Ramos (cell line): ENCODE measurements around the gene CLN3.
"Not testable (repeated sequence)": the region's sequence is repeated elsewhere in the genome, so short reads cannot be mapped to it uniquely, and the experiment has no call there.

ENCODE experiments used
- in situ Hi-C: fragments of 300-500 bp; cut with MboI; formaldehyde crosslinking; loops from one replicate; pipeline ENCODE4 v1.14.3; 2022; ENCODE audit warnings: low sequenced_read_pairs; ENCODE audit not compliant: unreplicated experiment

Gene CLN3

DNA sequence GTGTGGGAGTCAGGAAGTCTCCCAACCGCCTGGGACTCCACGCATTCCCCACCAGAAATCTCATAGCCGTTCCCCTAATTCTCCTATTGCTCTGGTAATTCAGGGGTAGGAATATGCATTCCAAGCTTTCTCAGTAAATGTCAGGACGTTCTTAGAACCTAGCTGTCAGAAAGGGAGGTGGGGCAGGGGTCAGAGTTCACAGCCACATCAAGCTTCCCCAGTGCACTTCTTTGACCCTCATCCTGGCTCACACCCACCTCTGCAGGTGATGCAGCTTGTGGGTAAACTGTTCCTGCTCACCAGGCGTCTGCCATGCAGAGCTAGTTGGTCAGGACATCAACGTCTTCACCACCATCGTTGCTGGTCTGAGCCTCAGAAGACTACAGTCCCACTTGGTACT, 28.8 kb upstream of the CLN3 start:
- in situ Hi-C loops, result no loop called here

DNA sequence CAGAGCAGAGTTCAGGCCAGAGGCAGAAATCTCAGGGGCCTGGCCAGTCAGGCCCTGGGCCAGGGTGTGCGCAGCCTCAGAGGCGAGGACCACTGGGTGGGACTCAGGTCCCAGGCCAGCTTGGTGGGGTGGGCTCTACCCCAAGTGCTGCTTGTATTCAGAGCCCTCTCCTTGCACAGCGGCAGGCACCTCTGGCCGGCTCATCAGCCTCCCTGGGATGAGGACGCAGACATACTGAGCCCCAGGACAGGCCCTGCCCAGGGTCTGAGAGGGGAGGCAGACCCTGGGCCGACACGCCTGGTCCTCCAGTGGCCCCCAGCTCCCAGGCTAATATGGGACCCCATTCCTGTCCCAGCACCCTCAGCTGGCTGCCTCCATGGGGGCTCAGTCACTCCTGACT, 22.4 kb upstream of the CLN3 start:
- in situ Hi-C loops, result no loop called here

DNA sequence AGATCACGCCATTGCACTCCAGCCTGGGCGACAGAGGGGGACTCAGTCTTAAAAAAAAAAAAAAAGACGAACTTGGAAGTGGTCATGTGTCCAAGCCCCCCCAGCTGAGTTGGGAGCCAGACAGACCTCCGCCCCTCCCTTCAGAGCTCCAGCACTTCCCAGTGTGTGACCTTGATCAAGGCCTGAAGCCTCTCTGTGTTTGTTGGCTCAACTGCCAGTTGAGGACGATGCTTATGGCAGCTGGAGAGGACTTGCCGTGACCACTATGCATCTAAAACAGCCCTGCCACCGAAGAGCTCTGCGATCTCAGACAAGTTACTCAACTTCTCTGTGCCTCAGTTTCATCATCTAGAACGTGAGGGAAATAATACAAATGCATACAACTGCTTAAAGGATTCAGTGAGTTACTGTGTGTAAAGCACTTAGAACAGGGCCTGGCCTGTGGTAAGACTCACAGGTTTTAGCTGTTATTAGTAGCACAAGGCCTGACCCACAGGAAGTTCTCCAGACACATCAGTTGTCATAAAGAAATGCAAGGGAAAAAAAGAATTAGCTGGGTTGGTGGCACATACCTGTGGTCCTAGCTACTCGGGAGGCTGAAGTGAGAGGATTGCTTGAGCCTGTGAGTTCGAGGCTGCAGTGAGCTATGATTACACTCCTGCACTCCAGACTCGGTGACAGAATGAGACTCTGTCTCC, 21.8 kb upstream of the CLN3 start:
- in situ Hi-C loops, result no loop called here

DNA sequence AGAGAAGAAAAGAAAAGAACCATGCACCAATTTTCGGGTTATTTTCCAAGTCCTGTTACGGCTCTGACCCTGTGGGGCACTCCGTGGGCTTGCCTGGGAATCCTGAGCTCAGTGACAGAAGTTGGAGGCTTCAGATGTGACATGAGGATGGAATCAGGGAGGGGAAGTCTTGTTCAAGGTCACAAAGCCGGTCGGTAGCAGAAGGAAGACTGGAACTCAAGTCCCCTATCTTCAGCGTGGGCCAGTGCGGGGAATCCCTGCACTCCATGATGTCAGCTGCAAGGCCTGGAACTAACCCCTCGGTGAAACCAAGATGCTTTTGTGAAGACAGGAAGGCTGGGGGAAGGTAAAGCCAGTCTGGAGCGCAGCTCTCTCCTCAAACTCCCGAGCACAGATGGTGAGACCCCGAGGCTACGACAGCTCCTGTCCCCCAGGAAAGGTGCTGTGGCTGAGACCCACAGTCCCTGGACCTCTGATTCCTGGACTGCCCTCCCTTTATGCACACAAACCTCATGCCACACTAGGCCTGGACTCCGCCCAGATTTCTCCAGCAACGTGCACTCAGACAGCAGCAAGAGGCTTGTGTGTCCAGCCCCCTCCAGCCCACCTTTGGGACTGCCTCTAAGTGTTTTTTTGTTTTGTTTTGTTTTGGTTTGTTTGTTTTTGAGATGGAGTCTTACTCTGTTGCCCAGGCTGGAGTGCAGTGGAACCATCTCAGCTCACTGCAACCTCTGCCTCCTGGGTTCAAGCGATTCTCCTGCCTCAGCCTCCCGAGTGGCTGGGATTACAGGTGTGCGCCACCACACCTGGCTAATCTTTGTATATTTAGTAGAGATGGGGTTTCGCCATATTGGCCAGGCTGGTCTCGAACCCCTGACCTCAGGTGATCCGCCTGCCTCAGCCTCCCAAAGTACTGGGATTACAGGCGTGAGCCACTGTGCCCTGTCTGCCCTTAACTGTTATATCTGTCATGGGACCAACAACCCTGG, 20.2 kb upstream of the CLN3 start:
- in situ Hi-C loops, result no loop called here

DNA sequence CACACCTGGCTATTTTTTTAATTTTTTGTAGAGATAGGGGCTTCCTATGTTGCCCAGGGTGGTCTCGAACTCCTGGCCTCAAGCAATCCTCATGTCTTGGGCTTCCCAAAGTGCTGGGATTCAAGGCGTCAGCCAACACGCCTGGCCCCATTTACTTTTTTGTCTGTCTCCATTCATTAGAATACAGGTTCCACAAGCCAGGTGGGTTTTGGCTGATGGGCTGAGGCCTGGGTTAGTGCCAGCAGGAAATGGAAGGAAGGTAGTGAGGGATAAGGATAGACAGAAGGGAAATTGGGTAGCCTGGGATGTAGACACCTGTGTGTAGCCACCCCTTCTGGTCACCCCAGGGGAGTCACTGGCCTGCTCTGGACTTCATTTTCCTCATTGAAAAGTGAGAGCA, 19.2 kb upstream of the CLN3 start:
- in situ Hi-C loops, result no loop called here

DNA sequence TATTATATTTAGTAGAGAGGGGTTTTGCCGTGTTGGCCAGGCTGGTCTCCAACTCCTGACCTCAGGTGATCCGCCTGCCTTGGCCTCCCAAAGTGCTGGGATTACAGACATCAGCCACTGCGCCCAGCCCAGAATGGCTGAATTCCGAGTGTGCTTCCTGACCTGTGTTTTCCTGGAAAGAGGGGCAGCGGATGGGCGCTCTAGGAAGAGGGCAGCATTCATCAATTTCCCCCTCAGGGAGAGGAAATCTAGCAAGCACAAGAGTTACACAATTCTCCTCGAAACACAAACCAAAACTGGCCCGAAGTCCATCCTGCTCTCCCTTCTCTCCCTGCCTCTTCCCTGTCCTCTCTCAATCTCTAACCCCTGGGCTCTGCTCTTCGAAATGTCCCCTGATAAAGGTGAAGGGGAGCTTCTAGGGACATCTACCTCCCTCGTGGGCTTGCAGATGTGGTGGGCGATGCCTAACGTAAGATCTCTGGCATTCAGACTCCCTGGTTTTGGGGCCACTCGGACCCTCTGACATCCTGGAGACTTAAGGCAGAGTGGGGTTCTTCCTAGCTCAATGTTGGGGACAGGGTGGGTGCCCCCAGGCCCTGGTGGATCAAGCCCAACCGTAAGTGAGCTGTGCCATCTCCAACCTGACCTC, 13.7 kb upstream of the CLN3 start:
- in situ Hi-C loops, result no loop called here

DNA sequence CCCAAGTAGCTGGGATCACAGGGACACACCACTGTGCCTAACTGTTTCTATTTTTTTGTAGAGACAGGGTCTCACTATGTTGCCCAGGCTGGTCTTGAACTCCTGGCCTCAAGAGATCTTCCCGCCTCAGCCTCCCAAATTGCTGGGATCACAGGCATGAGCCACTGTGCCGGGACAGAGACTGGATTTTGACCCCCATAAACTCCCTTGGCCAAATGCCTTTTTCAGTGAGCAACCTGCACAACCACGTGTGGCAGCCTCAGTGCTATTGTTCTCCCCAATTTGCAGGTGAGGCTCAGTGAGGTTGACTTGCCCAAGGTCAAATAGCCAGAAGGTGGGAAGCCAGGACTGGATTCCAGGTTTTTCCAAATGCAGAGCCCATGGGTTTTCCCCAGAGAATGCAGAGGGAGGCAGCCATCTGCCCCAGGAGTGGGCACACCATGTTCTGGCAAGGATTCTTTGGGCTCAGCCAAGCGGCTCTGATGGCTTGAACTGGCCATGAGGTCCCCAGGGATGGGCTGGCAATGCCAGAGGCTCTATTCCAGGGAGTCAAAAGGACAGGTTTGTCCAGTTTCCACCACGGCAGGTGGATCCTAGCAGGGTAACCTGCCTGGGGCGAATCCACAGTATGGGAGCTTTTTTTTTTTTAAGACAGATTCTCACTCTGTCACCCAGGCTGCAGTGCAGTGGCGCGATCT, 13.0 kb upstream of the CLN3 start:
- in situ Hi-C loops, result no loop called here

DNA sequence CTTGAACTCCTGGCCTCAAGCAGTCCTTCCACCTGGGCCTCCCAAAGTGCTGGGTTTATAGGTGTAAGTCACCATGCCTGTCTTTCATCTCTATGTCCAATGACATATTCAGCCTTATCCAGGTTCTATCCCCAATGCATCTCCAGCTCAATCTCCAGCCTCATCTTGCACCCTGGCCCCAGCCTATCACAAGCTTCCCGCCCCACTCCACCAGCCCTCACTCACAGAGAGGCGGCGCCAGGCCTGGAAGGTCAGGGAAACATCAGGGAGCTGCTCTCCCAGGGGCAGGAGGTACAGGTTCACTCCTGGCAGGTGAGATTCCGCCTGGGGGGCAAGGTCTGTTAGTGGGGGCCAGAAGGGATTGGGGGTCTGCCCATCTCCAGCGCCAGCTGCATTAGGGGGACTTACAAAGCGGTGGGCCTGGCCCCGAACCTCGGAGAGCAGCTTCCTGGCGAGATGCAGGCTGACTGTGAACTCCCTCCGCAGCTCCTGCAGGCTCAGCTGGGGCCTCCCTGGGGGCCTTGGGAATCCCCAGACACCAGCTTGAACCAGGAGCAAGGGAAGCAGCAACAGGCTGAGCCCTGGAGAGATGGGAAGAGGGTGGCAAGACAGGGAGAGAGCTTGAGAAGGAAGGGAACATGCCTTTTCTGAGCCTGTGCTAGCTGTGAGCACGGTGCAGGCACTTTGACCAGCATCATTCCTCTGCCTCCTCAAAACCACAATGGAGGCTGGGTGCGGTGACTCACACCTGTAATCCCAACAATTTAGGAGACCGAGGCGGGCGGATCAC, 11.8 kb upstream of the CLN3 start:
- in situ Hi-C loops, result no loop called here

DNA sequence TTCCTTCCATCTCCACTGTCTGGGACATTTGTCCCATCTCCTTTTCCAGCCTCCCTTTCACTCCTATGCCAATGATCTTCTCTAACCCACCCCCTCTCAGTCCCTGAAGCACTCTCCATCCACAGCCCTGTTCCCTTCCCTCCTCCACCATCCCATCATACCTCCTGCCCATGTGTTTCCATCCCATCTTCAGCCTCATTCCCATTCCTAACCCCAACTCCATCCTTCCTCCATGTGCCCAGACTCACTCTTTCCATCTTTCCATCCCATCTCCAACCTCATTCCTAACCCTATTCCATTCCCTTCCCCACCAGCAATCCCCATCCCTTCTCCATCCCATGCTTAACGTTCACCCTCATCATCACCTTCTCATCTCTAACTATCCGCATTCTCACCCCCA, 10.4 kb upstream of the CLN3 start:
- in situ Hi-C loops, result no loop called here

DNA sequence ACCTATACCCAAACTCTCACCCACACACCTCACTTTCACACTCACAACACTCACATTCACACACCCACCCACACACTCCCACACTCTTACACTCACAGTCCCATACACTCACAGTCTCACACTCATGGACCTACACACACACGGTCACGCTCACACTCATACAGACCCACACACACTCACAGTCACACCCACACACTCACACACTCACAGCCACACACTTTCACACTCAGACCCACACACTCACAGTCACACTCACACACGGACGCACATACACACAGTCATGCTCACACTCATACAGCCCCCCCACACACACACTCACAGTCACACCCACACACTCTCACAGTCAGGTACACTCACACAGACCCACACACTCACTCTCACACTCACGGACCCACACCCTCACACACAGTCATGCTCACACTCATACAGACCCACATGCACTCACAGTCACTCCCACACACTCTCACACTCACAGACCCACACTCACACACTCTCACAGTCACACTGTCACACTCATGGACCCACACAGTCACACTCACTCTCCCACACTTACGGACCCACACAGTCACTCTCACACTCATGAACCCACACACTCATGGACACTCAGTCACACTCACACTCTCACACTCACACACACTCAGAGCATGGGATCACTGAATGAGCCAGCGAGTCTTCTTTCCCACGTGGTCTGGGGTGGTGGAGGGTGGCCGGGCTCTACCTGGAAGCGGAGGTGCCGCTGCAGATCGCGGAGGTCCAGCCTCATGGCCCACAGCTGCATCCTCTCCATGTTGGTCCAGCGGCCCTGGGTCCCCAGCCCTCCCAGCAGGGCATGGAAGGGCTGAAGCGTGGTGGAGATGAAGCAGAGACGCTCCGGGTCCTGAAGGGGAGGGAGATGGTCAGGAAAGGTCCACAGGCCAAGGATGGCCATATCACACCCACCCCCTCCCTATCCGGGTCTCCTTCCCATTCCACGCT, 9.7 kb upstream of the CLN3 start:
- in situ Hi-C loops, result no loop called here

DNA sequence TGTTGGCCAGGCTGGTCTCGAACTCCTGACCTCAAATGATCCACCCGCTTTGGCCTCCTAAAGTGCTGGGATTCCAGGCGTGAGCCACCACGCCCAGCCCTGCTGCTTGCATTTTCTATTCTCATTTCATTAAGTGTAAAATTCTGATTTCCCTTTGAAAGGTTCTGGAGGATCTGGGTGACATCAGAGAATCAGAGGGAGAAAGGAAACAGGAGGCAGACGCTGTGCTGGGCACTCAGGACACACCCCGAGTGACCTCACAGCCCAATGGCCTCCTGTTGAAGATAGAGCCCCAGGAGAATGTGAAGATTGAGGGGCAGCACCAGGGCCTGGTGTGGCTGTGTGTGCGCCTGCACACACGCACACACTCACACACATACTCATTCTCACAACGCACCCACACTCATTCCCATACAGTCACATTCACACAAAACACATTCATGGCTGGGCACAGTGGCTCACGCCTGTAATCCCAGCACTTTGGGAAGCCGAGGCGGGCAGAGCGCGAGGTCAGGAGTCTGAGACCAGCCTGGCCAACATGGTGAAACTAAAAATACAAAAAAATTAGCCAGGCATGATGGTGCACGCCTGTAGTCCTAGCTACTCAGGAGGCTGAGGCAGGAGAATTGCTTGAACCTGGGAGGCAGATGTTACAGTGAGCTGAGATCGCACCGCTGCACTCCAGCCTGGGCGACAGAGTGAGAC, 8.8 kb upstream of the CLN3 start:
- in situ Hi-C loops, result not testable (repeated sequence)

DNA sequence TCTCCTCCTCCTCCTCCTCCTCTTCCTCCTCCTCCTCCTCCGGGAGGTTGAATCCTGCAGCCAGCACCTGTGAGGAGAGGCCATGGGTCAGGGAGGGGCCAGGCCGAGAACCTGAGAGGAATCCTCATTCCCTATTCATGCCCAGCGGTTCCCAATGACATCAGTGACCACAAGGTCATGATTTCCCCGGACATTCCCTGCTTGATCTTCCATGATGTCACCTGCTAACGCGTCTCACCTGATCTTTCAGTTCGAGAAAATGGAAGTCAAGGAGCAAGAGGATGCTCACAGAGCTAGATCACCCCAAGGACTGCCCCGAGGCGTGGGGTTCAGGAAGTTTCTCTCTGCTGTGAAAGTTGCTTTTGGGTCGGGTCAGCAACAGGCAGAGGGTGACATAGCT, 8.0 kb upstream of the CLN3 start:
- in situ Hi-C loops, result no loop called here

DNA sequence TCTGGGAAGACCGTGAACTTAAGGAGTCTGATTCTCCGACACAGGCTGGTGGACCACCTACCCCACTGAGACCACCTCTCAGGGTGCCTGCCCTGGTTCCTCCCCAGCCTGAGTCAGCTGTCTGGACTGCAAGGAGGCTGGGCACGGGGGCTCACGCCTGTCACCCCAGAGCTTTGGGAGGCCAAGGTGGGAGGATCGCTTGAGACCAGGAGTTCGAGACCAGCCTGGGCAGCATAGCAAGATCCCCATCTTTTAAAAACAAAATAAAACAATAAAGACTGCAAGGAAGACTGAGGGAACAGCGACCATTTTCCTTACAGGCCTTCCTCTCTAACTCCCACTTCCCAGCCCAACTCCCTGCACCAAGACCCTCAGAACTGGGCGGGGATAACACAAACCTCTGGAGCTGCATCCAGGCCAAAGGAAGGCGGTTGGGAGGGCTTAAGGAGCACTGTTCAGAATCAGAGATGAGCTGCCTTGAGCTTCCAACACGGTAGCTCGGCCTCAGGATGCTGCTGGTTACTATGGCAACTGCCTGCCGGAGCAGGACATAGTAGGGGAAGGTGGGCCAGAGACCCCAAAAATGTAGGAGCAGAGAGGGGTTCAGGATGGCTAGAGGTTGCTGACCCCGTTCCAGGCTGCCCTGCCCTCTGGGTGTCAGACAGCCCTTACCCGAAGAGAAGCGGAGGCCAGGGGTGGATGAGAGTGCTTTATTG, 7.0 kb upstream of the CLN3 start:
- in situ Hi-C loops, result no loop called here

DNA sequence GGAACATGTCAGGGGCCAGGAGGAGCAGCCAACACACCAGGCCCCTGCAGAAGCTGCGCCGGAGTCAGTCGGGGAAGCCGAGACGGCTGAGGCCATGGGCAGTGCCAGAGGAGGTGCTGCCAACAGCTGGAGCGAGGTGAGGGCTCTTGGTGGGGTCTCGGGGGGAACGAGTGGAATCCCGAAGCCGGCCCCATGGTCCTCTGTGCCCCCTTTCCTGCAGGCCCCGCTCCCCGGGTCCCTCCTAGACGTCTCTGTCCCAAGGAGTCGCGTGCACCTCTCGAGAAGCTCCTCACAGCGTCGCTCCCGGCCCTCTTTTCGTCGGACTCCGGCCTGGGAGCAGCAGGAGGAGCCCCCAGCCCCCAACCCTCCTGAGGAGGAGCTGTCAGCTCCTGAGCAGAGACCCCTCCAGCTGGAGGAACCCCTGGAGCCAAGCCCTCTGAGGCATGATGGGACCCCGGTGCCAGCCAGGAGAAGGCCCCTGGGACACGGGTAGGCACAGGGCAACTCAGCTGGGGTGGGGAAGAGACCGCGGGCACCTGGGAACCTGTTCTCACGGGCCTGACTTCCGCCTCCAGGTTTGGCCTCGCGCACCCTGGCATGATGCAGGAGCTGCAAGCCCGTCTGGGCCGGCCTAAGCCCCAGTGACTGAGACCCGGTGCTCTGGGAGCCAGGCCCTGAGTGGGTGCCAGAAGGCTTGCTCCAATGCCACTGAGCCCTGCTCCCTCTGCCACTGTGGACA, 6.2 kb upstream of the CLN3 start:
- in situ Hi-C loops, result no loop called here

DNA sequence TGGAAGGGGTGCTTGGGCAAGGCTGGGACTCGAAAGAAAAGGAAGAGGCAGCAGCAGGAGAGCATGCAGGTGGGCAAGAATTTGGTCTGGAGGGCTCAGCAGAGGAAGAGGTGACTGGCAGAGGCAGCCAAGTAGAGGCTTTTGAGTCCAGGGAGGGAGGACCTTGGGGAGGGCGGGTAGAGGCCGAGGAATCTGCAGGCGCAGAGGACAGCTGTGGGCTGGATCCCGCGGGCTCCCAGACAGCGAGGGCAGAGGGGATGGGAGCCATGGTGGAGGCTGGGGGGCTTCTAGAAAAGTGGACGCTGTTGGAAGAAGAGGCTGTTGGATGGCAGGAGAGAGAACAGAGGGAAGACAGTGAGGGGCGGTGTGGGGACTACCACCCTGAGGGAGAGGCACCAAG, 5.5 kb upstream of the CLN3 start:
- in situ Hi-C loops, result no loop called here

DNA sequence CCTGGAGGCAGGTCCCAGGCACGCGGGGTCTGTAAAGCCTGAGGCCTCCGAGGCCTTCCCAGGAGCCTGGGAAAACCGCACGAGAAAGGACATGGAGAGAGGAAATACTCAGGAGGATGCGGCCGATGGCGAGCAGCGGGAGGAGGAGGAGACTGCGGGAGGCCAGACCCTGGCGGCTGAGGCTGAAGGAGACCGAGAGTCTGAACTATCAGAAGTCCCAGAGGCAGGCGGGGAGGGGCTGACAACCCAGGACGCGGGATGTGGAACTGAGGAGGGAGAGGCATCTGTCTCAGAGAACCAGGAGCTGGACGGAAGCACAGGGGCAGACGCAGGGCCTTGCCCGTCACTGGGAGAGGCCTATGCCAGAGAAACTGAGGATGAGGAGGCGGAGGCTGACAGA, 5.0 kb upstream of the CLN3 start:
- in situ Hi-C loops, result no loop called here
